ENCODE data around the gene TEKT3. TPM values are rescaled to one million over a fixed set of nuclear protein-coding genes. Genes with fewer than 3 reads are reported as not detected.

Gene TEKT3
- 0.92 and 5.4 TPM in 2 replicates for polyA plus RNA-seq

GRCh38 chr17:15341385-15341849, at the start of gene TEKT3:
TEKT3 (minus strand) TSS chr17:15341597; CDS start chr17:15331585, 10,012 bp downstream.

GRCh38 chr17:15265131-15265530, 76.3 kb downstream of the TEKT3 start, which contains the start of gene PMP22:
PMP22 (minus strand) TSS chr17:15265326; CDS start chr17:15260727, 4,599 bp downstream.

Other genes with a start within 250 kb of the TEKT3 start
- 10.8 and 13.2 TPM in 2 replicates for gene PMP22, start 76.3 kb downstream of the TEKT3 start, polyA plus RNA-seq
- 1.8 and 2.1 TPM in 2 replicates for gene CDRT4, start 126.0 kb upstream of the TEKT3 start, polyA plus RNA-seq
- gene TVP23C, start 221.9 kb upstream of the TEKT3 start, polyA plus RNA-seq: 0.52 and 15.1 TPM in 2 replicates